A673 (cell line): Measurements from ENCODE around the gene TSHZ2. TPM values are rescaled to one million over a fixed set of nuclear protein-coding genes. Genes with fewer than 3 reads are reported as not detected.

Source experiments
- BruUV-seq: library from RNA; stranded (reverse); fragments of 400-500 nt; replicated peaks from 2 replicates; lab custom pipeline; 2021; lab: Mats Ljungman, UMichigan
- CTCF ChIA-PET: fragments of 300-600 bp; sonication (Branson Sonifier 250); formaldehyde crosslinking; loops from one replicate; lab custom pipeline; 2022; ENCODE audit warnings: antibody characterized with exemption; lab: Charles Lee
- POLR2A ChIA-PET: fragments of 300-600 bp; sonication (Branson Sonifier 250); formaldehyde crosslinking; loops from one replicate; lab custom pipeline; 2022; ENCODE audit warnings: antibody characterized with exemption; ENCODE audit not compliant: low non-redundant PET; lab: Charles Lee
- DNase-seq: peaks from one replicate; pipeline ENCODE4 v3.0.0-alpha.2; 2015; ENCODE audit warnings: low spot score
- H3K27ac ChIP-seq: fragments of 200-600 bp; sonication (generic); 2 replicates; pipeline ENCODE4 v1.5.1; 2016; ENCODE audit warnings: mixed run types, low read depth, mild to moderate bottlenecking, mixed read lengths, antibody characterized with exemption, low read length; ENCODE audit not compliant: poor library complexity, severe bottlenecking
- H3K27me3 ChIP-seq: fragments of 200-600 bp; sonication (generic); replicated peaks from 2 replicates; pipeline ENCODE4 v1.6.1; 2017; ENCODE audit warnings: mixed run types, low read depth, mild to moderate bottlenecking, mixed read lengths, antibody characterized with exemption, low read length; ENCODE audit not compliant: insufficient read depth, poor library complexity
- H3K36me3 ChIP-seq: fragments of 200-600 bp; sonication (generic); 2 replicates; pipeline ENCODE4 v1.6.1; 2016; ENCODE audit warnings: mixed run types, mild to moderate bottlenecking, mixed read lengths, antibody characterized with exemption, low read length; ENCODE audit not compliant: insufficient read depth, poor library complexity, severe bottlenecking
- H3K4me1 ChIP-seq: fragments of 200-600 bp; sonication (generic); 2 replicates; pipeline ENCODE4 v1.6.1; 2017; ENCODE audit warnings: mixed run types, mild to moderate bottlenecking, mixed read lengths, antibody characterized with exemption, low read length; ENCODE audit not compliant: insufficient read depth, poor library complexity, severe bottlenecking
- H3K4me3 ChIP-seq: fragments of 200-600 bp; sonication (generic); 2 replicates; pipeline ENCODE4 v1.5.1; 2016; ENCODE audit warnings: low read depth, mixed run types, mild to moderate bottlenecking, mixed read lengths, low read length; ENCODE audit not compliant: poor library complexity, severe bottlenecking
- H3K9me3 ChIP-seq: fragments of 200-600 bp; sonication (generic); 2 replicates; pipeline ENCODE4 v1.6.1; 2016; ENCODE audit warnings: mixed run types, low read depth, mild to moderate bottlenecking, mixed read lengths, antibody characterized with exemption, low read length; ENCODE audit not compliant: poor library complexity, severe bottlenecking
- EZH2 ChIP-seq: fragments of 200-600 bp; sonication (generic); IDR thresholded peaks from 2 replicates; pipeline ENCODE4 v1.6.1; 2017; ENCODE audit warnings: borderline replicate concordance, low read depth, mild to moderate bottlenecking, mixed read lengths, antibody characterized with exemption, low read length; ENCODE audit not compliant: poor library complexity, severe bottlenecking
- intact Hi-C: fragments of 100-400 bp; cut with micrococcal nuclease; formaldehyde crosslinking; loops from one replicate; pipeline ENCODE4 v1.10.0; 2022; ENCODE audit not compliant: unreplicated experiment
- total RNA-seq: library from RNA; stranded (reverse); gene quantifications from 2 replicates; pipeline ENCODE4 v1.2.3, GENCODE V29; 2021
- TF ChIP-seq, protein P1 (sequence below): fragments of 300-800, 200-600 bp; sonication (generic); conservative IDR thresholded peaks from 2 replicates; pipeline ENCODE4 v1.5.1; 2017; ENCODE audit warnings: low read depth, mild to moderate bottlenecking, antibody characterized with exemption, low read length, moderate library complexity, mixed read lengths

Gene TSHZ2
- total RNA-seq, 1 experiment from 2014 or later: 4.1 TPM

DNA sequence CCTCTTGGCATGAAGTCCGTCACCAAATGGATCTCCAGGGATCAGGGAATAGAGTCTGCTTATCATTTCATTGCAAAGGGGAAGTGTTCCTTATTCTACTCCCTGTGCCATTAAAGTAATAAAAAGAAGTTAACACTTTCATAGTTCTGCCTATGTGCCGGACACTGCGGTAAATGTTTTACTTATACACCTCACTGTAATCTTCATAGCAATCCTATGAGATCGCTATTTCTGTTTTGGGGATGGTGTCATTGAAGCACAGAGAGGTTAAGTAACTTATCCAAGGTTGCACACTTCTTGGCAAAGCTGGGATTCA is 177.7 kb downstream of the TSHZ2 start:
- peak; percentile 80 for DNase-seq
- Histone ChIP-seq H3K27ac (peak overlapping the region; percentile 79), H3K4me1 (peaks cover 42% of the 10 kb centered on the region), H3K36me3 (no peaks in the 10 kb centered on the region), H3K27me3 (no peaks in the 10 kb centered on the region), H3K4me3 (no peak overlapping the region), H3K9me3 (no peaks in the 10 kb centered on the region)
- CTCF ChIA-PET: no interaction called here
- POLR2A ChIA-PET: interaction anchor here (0.5 kb wide), 1 partner anchor 591 kb away, joined by 7 read pairs; no protein-coding TSS in a partner anchor
- no peak for TF ChIP-seq EZH2
- TF ChIP-seq, protein P1, sequence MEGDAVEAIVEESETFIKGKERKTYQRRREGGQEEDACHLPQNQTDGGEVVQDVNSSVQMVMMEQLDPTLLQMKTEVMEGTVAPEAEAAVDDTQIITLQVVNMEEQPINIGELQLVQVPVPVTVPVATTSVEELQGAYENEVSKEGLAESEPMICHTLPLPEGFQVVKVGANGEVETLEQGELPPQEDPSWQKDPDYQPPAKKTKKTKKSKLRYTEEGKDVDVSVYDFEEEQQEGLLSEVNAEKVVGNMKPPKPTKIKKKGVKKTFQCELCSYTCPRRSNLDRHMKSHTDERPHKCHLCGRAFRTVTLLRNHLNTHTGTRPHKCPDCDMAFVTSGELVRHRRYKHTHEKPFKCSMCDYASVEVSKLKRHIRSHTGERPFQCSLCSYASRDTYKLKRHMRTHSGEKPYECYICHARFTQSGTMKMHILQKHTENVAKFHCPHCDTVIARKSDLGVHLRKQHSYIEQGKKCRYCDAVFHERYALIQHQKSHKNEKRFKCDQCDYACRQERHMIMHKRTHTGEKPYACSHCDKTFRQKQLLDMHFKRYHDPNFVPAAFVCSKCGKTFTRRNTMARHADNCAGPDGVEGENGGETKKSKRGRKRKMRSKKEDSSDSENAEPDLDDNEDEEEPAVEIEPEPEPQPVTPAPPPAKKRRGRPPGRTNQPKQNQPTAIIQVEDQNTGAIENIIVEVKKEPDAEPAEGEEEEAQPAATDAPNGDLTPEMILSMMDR: no peak
- intact Hi-C loops: loop anchor here (1.0 to 10.0 kb wide), 4 partner anchors 178 to 795 kb away; partner anchors contain the start of gene TSHZ2
- no TSS peak for BruUV-seq

- CTCF ChIA-PET: no interaction called here
- DNase-seq: no peak
- POLR2A ChIA-PET: no interaction called here
- intact Hi-C loops: loop anchor here (10.0 kb wide), 1 partner anchor 326 kb away; no protein-coding TSS in a partner anchor
- Histone ChIP-seq H3K36me3 (no peaks in the 10 kb centered on the region), H3K4me3 (no peak overlapping the region), H3K27me3 (no peaks in the 10 kb centered on the region), H3K9me3 (no peaks in the 10 kb centered on the region), H3K4me1 (peaks cover 42% of the 10 kb centered on the region), H3K27ac (peak overlapping the region; percentile 79)
- no TSS peak for BruUV-seq
- no peak for TF ChIP-seq EZH2
- TF ChIP-seq, protein P1: no peak
These were observed 178.4 kb downstream of the TSHZ2 start for GRCh38 chr20:53150532-53150931.

- no peaks in the 10 kb centered on the region for H3K36me3 ChIP-seq
- no peak overlapping the region for H3K4me3 ChIP-seq
- H3K4me1 ChIP-seq: peaks cover 35% of the 10 kb centered on the region
- H3K27me3 ChIP-seq: no peaks in the 10 kb centered on the region
- intact Hi-C loops: loop anchor here (10.0 kb wide), 1 partner anchor 327 kb away; no protein-coding TSS in a partner anchor
- TF ChIP-seq, protein P1: no peak
- no peak for TF ChIP-seq EZH2
- no peak overlapping the region for H3K27ac ChIP-seq
- no TSS peak for BruUV-seq
- ChIA-PET POLR2A (no interaction called here), CTCF (no interaction called here)
- DNase-seq: no peak
- H3K9me3 ChIP-seq: no peaks in the 10 kb centered on the region
These were observed 180.1 kb downstream of the TSHZ2 start for GRCh38 chr20:53152228-53152627.
